ENCODE data around the gene IRF4.

GRCh38 chr6:435441-436307 is 44.1 kb downstream of the IRF4 start:
- TF ChIP-seq CTCF (IDR thresholded peaks at IDR 0.05; ENCODE audit: insufficient read depth, low read length, poor library complexity, severe bottlenecking) (no peak), EZH2phosphoT487 (conservative IDR thresholded peaks at IDR 0.05; ENCODE audit: low read length) (no peak)
